Epithelial cell of proximal tubule (primary cell): Measurements from ENCODE around the gene PRDM16. TPM values are rescaled to one million over a fixed set of nuclear protein-coding genes. Genes with fewer than 3 reads are reported as not detected.
A peak's percentile ranks its signal among the peaks of the same experiment; 100 is the strongest.

Experiments
- DNase-seq: peaks from one replicate; pipeline ENCODE4 v3.0.0-alpha.2; 2011; ENCODE audit warnings: low read depth
- H3K4me3 ChIP-seq: 2 replicates; pipeline ENCODE4 v1.5.1; 2011; ENCODE audit warnings: low read depth, mild to moderate bottlenecking, low read length
- total RNA-seq: library from RNA; depleted of rRNA; stranded (reverse); fragments of >200 nt; gene quantifications from 2 replicates; pipeline ENCODE4 v1.2.3, GENCODE V29; 2015
- TF ChIP-seq, protein P1 (sequence below): conservative IDR thresholded peaks from 2 replicates; pipeline ENCODE4 v1.5.1; 2012; ENCODE audit warnings: low read depth, mild to moderate bottlenecking, low read length

PRDM16 gene
- total RNA-seq, 1 donor from 2014 or later: 0.06 TPM

DNA sequence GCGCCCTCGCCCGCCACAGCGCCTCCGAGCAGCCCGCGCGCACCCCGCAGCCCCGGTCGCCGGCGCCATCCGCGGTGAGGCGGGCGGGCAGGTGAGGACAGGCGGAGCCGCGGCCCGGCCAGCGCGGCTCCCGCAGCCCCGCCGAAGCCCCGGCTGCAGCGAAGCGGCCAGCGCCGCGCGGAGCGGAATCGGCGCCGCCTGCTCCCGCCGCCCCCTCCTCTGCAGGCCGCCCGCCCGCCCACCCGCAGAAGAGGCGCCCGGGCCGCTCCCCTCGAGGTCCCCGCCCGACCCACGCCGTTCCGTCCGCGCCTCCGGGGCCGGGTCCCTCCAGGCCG, 1.3 kb downstream of the PRDM16 start:
- peak overlapping the region; percentile 38 for H3K4me3 ChIP-seq
- TF ChIP-seq, protein P1, sequence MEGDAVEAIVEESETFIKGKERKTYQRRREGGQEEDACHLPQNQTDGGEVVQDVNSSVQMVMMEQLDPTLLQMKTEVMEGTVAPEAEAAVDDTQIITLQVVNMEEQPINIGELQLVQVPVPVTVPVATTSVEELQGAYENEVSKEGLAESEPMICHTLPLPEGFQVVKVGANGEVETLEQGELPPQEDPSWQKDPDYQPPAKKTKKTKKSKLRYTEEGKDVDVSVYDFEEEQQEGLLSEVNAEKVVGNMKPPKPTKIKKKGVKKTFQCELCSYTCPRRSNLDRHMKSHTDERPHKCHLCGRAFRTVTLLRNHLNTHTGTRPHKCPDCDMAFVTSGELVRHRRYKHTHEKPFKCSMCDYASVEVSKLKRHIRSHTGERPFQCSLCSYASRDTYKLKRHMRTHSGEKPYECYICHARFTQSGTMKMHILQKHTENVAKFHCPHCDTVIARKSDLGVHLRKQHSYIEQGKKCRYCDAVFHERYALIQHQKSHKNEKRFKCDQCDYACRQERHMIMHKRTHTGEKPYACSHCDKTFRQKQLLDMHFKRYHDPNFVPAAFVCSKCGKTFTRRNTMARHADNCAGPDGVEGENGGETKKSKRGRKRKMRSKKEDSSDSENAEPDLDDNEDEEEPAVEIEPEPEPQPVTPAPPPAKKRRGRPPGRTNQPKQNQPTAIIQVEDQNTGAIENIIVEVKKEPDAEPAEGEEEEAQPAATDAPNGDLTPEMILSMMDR: no peak
- no peak for DNase-seq

DNA sequence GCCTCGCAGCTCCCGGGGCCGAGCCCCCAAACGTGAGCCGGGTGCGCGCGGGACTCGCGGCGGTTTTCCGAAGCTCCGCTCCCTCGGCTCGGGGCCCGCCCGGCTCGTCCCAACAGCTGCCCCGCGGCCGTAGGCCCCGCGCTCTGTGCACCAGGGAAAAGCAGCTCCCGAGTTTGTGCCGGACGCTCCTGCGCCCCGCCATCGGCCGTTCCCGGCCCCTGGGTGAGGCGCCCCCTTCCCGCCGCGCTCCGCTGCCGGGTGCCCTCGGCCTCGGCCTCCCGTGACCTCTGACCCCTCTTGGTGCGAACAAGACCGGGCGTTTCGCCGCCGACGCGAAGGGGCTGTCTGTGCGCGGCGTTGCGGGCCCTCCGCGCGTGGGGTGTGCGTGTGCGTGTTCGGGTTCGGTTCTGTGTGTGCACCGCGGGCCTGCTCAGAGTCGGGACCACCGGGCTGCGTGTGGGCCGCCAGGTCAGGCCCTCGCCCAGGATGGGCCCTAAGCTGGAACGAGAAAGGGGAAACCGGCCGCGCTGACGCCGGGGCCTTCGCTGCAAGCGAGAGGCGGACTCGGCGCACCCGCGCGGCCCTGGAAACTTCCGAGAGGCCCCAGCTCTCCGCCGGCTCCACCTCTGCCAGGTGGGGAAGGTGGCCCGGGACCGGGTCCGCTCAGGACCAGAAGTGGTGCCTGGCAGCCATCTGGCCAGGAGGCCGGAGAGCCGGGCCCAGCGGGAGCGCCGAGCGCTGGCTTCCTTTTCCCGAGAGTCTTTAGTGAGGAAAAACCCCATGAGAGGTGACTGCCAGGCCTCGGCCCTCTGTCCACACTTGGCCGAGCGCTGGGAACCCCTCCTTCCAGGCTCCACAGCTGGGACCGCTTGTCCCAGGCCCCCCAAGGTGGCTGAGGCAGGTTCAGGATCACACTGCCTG, 1.9 kb downstream of the PRDM16 start:
- H3K4me3 ChIP-seq: peak overlapping the region; percentile 38
- TF ChIP-seq, protein P1: no peak
- no peak for DNase-seq

DNA sequence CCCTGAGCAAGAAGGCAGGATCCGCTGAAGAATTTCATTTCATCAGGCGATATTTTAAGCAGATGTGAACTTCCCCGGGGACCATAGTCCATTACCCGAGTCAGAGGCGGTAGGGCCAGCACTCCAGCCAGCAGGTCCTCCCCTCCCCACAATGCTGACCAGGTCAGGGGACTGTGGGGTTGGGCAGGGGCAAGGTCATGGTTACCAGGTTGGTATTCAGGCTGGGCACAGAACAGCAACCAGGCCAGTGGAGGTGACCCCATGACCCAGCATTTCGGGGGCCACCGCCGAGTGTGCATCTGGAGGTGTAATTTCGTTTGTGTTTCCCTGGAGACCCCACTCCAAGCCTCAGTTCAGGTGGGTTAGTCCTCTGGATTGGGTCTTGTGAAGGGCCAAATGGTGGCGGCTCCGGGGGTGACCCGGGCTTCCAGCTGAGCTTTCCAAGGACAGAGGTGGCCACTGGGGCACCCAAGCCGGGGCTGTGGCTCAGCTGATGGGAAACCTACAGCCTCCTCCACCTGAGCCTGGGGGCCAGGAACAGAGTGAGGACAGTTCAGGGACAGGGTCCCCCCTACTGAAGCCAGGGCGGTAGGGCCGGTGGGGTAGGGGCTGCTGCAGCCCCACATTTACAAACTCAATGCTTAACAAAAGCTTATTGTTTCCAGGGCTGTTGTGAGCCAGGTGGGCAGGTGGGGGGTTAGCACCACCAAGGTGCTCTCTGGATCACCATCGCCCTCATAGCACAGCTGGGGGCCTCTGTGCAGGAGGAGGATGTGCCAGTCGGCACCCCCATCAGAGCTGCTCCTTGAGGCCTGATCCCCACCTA, 2.8 kb downstream of the PRDM16 start:
- DNase-seq: no peak
- TF ChIP-seq, protein P1: no peak
- peak overlapping the region; percentile 13 for H3K4me3 ChIP-seq

DNA sequence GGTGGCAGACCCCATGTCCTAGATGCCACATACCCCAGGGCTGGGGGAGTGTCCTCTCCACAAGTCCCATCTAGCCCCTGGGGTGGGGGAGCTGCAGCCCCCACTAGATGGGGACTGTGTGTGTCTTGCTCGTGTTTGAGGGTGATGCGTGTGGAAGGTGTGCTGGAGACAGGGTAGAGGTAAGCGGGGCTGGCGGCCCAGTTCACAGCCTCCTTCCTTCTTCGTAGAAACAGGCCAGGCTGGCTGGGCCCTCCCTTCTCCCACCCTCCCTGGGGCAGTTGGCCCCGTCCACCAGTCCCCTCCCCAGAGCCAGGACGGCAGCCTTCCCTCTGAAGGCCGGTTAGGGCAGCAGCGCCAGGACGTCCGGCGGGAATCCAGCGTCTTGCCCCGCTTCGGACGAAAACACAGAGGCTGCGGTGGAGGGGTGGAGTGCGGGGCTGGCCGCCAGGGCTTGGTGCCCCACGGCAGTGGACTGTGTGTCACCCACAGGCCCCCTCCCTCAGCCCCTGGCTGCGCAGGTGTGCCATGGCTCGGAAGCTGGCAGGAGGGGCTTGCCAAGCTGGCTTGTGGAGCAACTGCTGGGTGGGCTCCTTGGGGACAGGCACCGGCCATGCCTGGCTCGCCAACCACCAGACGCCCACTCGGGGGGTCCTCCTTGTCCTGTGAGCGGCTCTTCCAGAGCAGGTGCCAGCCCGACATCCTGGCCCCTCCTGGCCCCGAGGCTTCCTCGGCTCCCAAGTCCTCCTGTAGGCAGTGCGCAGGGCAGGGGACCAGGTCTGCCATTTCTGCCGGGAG, 3.6 kb downstream of the PRDM16 start:
- H3K4me3 ChIP-seq: no peak overlapping the region
- TF ChIP-seq, protein P1: no peak
- no peak for DNase-seq

DNA sequence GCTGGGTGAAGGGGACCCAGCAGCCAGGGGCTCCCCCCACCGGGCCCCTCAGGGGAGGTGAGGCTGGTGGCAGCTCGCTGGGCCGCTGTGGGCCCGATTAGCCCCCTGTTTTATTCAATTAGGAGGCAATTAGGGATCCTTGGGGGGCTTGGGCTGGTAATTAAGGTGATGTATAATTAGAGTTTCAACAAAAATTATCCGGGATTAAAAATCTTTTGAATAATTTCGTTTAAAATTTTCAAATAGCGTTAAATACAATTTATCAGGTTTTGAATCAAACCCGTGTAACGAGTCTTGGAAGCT, 4.1 kb downstream of the PRDM16 start:
- TF ChIP-seq, protein P1: no peak
- no peak for DNase-seq
- no peak overlapping the region for H3K4me3 ChIP-seq

DNA sequence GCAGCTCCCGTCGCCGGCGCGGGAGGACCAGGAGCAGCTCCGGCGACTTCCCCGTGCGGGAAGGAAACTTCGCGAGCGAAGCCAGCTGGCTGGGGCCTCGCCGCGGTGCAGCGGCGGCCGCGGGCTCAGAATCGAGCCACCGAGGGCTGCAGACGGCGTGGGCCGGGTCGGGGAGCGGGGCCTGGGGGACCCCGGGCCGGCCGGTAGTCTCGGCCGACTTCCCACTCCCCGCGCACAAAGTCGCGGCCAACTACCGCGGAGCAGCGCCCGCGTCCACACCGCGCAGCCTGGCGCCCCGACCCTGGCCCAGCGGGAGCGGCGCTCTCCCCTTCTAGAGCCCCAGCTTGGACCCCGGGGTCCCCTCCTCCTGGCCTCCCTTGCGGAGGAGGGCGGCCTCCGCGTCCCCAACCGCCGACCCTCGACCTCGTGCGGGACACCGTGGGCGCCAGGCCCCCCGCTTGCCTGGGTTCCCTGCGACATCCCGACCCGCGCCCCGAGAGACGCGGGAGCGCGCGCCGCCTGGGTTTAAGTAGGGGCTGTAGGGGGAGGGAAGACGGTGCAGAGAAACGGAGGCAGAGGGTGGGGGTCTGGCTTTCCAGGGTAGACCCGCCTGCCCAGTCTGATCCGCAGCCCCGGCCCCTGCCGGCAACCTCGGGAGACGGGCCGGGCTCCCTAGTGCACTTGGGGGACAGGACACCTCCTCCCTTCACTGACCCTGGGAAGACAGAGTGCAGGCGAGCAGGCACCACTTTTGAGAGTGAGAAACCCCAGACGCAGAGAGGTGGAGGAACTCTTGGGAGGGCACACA, 4.7 kb downstream of the PRDM16 start:
- no peak for DNase-seq
- peak overlapping the region; percentile 11 for H3K4me3 ChIP-seq

More for the DNA sequence above, 4.7 kb downstream of the PRDM16 start:
- TF ChIP-seq, protein P1: no peak
